ENCODE measurements around the gene ANKFY1.

The ANKFY1 gene

GRCh38 chr17:4174556-4174955 is 89.2 kb downstream of the ANKFY1 start:
- no peak overlapping the region for H3K4me3 Mint-ChIP-seq
- CTCF ChIA-PET = interaction anchor here (1.2 kb wide), 1 partner anchor 42 kb away, joined by 5 read pairs; no protein-coding TSS in a partner anchor
- peaks cover 54% of the 10 kb centered on the region for H3K4me1 Mint-ChIP-seq
- H3K9me3 Mint-ChIP-seq = no peaks in the 10 kb centered on the region
- peaks cover 80% of the 10 kb centered on the region for H3K36me3 Mint-ChIP-seq
- H3K27me3 Mint-ChIP-seq = no peaks in the 10 kb centered on the region
- no peak for DNase-seq
- H3K27ac Mint-ChIP-seq = peak overlapping the region; percentile 97

GRCh38 chr17:4173781-4174180 is 90.0 kb downstream of the ANKFY1 start:
- H3K4me1 Mint-ChIP-seq = peaks cover 53% of the 10 kb centered on the region
- no peak overlapping the region for H3K4me3 Mint-ChIP-seq
- H3K27ac Mint-ChIP-seq = peak overlapping the region; percentile 97
- H3K9me3 Mint-ChIP-seq = no peaks in the 10 kb centered on the region
- CTCF ChIA-PET = interaction anchor here (1.2 kb wide), 1 partner anchor 43 kb away, joined by 5 read pairs; no protein-coding TSS in a partner anchor
- peak; percentile 2 for DNase-seq
- peaks cover 79% of the 10 kb centered on the region for H3K36me3 Mint-ChIP-seq
- H3K27me3 Mint-ChIP-seq = no peaks in the 10 kb centered on the region

- CTCF ChIA-PET = no interaction called here
- Mint-ChIP-seq H3K4me1 (peaks cover 44% of the 10 kb centered on the region), H3K36me3 (peaks cover 71% of the 10 kb centered on the region), H3K27me3 (no peaks in the 10 kb centered on the region), H3K27ac (peak overlapping the region; percentile 24), H3K4me3 (no peak overlapping the region), H3K9me3 (no peaks in the 10 kb centered on the region)
- no peak for DNase-seq
These were observed 91.4 kb downstream of the ANKFY1 start for GRCh38 chr17:4172356-4172755.

- Mint-ChIP-seq H3K36me3 (peaks cover 73% of the 10 kb centered on the region), H3K27ac (no peak overlapping the region), H3K4me3 (no peak overlapping the region), H3K4me1 (peaks cover 28% of the 10 kb centered on the region), H3K27me3 (no peaks in the 10 kb centered on the region), H3K9me3 (no peaks in the 10 kb centered on the region)
- peak; percentile 14 for DNase-seq
- CTCF ChIA-PET = no interaction called here
These were observed 93.0 kb downstream of the ANKFY1 start for GRCh38 chr17:4170639-4171280.

GRCh38 chr17:4167786-4168185 is 96.0 kb downstream of the ANKFY1 start:
- no peak overlapping the region for H3K4me3 Mint-ChIP-seq
- H3K27ac Mint-ChIP-seq = peak overlapping the region; percentile 37
- H3K27me3 Mint-ChIP-seq = no peaks in the 10 kb centered on the region
- H3K4me1 Mint-ChIP-seq = peaks cover 6% of the 10 kb centered on the region
- H3K9me3 Mint-ChIP-seq = no peaks in the 10 kb centered on the region
- H3K36me3 Mint-ChIP-seq = peaks cover 67% of the 10 kb centered on the region
- CTCF ChIA-PET = interaction anchor here (0.9 kb wide), 1 partner anchor 32 kb away, joined by 3 read pairs; no protein-coding TSS in a partner anchor
- DNase-seq = peak; percentile 42

GRCh38 chr17:4166419-4166818 is 97.4 kb downstream of the ANKFY1 start:
- no peak overlapping the region for H3K4me3 Mint-ChIP-seq
- peaks cover 14% of the 10 kb centered on the region for H3K4me1 Mint-ChIP-seq
- no peak for DNase-seq
- H3K9me3 Mint-ChIP-seq = no peaks in the 10 kb centered on the region
- H3K27ac Mint-ChIP-seq = no peak overlapping the region
- CTCF ChIA-PET = interaction anchor here (1.1 to 1.3 kb wide), 2 partner anchors 11 to 252 kb away, joined by 3 read pairs; no protein-coding TSS in a partner anchor
- H3K27me3 Mint-ChIP-seq = no peaks in the 10 kb centered on the region
- peaks cover 56% of the 10 kb centered on the region for H3K36me3 Mint-ChIP-seq

- DNase-seq = no peak
- CTCF ChIA-PET = interaction anchor here (1.3 kb wide), 1 partner anchor 251 kb away, joined by 3 read pairs; no protein-coding TSS in a partner anchor
- H3K4me3 Mint-ChIP-seq = no peak overlapping the region
- H3K27ac Mint-ChIP-seq = no peak overlapping the region
- H3K9me3 Mint-ChIP-seq = no peaks in the 10 kb centered on the region
- H3K4me1 Mint-ChIP-seq = peaks cover 20% of the 10 kb centered on the region
- H3K27me3 Mint-ChIP-seq = no peaks in the 10 kb centered on the region
- peaks cover 48% of the 10 kb centered on the region for H3K36me3 Mint-ChIP-seq
These were observed 98.3 kb downstream of the ANKFY1 start for GRCh38 chr17:4165301-4166010.

- Mint-ChIP-seq H3K9me3 (no peaks in the 10 kb centered on the region), H3K27me3 (no peaks in the 10 kb centered on the region), H3K36me3 (peaks cover 33% of the 10 kb centered on the region), H3K4me3 (no peak overlapping the region), H3K4me1 (peaks cover 20% of the 10 kb centered on the region), H3K27ac (no peak overlapping the region)
- CTCF ChIA-PET = no interaction called here
- DNase-seq = no peak
These were observed 99.8 kb downstream of the ANKFY1 start for GRCh38 chr17:4163951-4164350.

- H3K4me1 Mint-ChIP-seq = peaks cover 20% of the 10 kb centered on the region
- DNase-seq = no peak
- no peaks in the 10 kb centered on the region for H3K27me3 Mint-ChIP-seq
- H3K27ac Mint-ChIP-seq = no peak overlapping the region
- CTCF ChIA-PET = interaction anchor here (0.6 kb wide), 1 partner anchor 422 kb away, joined by 3 read pairs; no protein-coding TSS in a partner anchor
- H3K9me3 Mint-ChIP-seq = no peaks in the 10 kb centered on the region
- H3K4me3 Mint-ChIP-seq = no peak overlapping the region
- peaks cover 35% of the 10 kb centered on the region for H3K36me3 Mint-ChIP-seq
These were observed 100.9 kb downstream of the ANKFY1 start for GRCh38 chr17:4162775-4163466.

GRCh38 chr17:4162321-4162720 is 101.5 kb downstream of the ANKFY1 start:
- Mint-ChIP-seq H3K4me1 (peaks cover 14% of the 10 kb centered on the region), H3K9me3 (no peaks in the 10 kb centered on the region), H3K27ac (no peak overlapping the region)

GRCh38 chr17:4161967-4162305 is 101.8 kb downstream of the ANKFY1 start:
- H3K4me3 Mint-ChIP-seq = no peak overlapping the region
- no peak for DNase-seq
- H3K4me1 Mint-ChIP-seq = peaks cover 14% of the 10 kb centered on the region
- CTCF ChIA-PET = interaction anchor here (0.7 kb wide), 1 partner anchor 117 kb away, joined by 3 read pairs; no protein-coding TSS in a partner anchor
- peaks cover 26% of the 10 kb centered on the region for H3K36me3 Mint-ChIP-seq
- H3K27me3 Mint-ChIP-seq = no peaks in the 10 kb centered on the region
- H3K27ac Mint-ChIP-seq = peak overlapping the region; percentile 72
- no peaks in the 10 kb centered on the region for H3K9me3 Mint-ChIP-seq

More at GRCh38 chr17:4162321-4162720, 101.5 kb downstream of the ANKFY1 start:
- CTCF ChIA-PET = no interaction called here
- peaks cover 29% of the 10 kb centered on the region for H3K36me3 Mint-ChIP-seq
- no peaks in the 10 kb centered on the region for H3K27me3 Mint-ChIP-seq
- H3K4me3 Mint-ChIP-seq = no peak overlapping the region
- no peak for DNase-seq

GRCh38 chr17:4161192-4161966 is 102.4 kb downstream of the ANKFY1 start:
- no peak for DNase-seq
- CTCF ChIA-PET = interaction anchor here (0.7 to 1.3 kb wide), 3 partner anchors 11 to 117 kb away, joined by 3 read pairs; no protein-coding TSS in a partner anchor
- H3K27ac Mint-ChIP-seq = peak overlapping the region; percentile 72
- peaks cover 14% of the 10 kb centered on the region for H3K4me1 Mint-ChIP-seq
- no peaks in the 10 kb centered on the region for H3K27me3 Mint-ChIP-seq
- H3K9me3 Mint-ChIP-seq = no peaks in the 10 kb centered on the region
- H3K4me3 Mint-ChIP-seq = no peak overlapping the region
- H3K36me3 Mint-ChIP-seq = peaks cover 25% of the 10 kb centered on the region

- CTCF ChIA-PET = interaction anchor here (1.1 to 1.3 kb wide), 2 partner anchors 10 to 40 kb away, joined by 3 read pairs; no protein-coding TSS in a partner anchor
- H3K36me3 Mint-ChIP-seq = peaks cover 15% of the 10 kb centered on the region
- no peak overlapping the region for H3K4me3 Mint-ChIP-seq
- H3K27ac Mint-ChIP-seq = no peak overlapping the region
- DNase-seq = no peak
- no peaks in the 10 kb centered on the region for H3K27me3 Mint-ChIP-seq
- H3K9me3 Mint-ChIP-seq = no peaks in the 10 kb centered on the region
- peaks cover 14% of the 10 kb centered on the region for H3K4me1 Mint-ChIP-seq
These were observed 103.4 kb downstream of the ANKFY1 start for GRCh38 chr17:4160294-4160859.

Measured in activated naive CD4-positive, alpha-beta T cell treated with anti-CD3 and anti-CD28 coated beads, Interleukin-2, amount 10 ng/mL, durations not matched to agents 7 days and 5 days (primary cell).